Head of caudate nucleus (tissue), 42 donors: ENCODE results near the gene COA1.
"Not testable (repeated sequence)": the region's sequence is repeated elsewhere in the genome, so short reads cannot be mapped to it uniquely, and the experiment has no call there.

ENCODE experiments used
- DNase-seq, 42 donors: peaks; one replicate each; pipeline versions ENCODE4 v3.0.0 to v3.0.0-alpha.2; 2020 to 2021; ENCODE audit warnings: mixed read lengths in 7 of 42
- intact Hi-C: fragments of 100-400 bp; cut with DNase I; formaldehyde crosslinking; loops from one replicate; pipeline ENCODE4 v1.15.0; 2022

The COA1 gene

DNA sequence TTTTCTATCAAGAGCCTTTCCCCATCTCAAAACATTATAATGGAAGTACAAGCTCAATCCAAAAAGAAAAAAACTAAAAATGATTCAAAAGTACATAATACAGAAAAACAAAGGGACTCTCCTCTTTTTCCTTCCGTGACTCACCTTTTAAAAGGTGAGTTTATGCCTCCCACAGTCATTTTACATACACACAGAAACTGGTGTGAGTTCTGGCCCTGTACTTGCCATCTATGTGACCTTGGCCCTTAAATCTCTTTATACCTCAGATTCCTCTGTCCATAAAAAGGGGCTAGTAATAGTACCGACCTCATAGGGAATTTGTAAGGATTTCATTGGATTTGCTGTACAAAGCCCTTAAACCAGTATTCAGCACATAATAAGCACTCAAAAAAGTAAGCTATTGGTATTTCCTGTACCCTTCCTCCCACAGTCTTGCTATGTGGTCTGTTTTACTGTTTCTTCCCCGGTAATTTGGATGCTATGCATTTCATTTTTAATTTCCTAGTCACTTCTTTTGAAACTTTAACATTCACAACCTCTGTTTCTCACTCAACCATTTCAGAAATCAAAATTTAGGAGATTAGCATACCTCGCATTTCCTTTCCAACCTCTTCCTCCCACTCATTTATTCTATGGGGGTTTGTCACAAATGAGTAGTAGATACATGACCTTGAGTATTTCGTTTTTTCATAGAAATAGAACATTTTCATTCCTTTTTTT, 107.4 kb downstream of the COA1 start:
- DNase-seq = no peak
- intact Hi-C loops = no loop called here

GRCh38 chr7:43619213-43620012, 109.9 kb downstream of the COA1 start:
- no peak for DNase-seq
- intact Hi-C loops = no loop called here

- intact Hi-C loops = no loop called here
- DNase-seq = no peak
Measured at GRCh38 chr7:43618073-43618472, 111.2 kb downstream of the COA1 start.

DNA sequence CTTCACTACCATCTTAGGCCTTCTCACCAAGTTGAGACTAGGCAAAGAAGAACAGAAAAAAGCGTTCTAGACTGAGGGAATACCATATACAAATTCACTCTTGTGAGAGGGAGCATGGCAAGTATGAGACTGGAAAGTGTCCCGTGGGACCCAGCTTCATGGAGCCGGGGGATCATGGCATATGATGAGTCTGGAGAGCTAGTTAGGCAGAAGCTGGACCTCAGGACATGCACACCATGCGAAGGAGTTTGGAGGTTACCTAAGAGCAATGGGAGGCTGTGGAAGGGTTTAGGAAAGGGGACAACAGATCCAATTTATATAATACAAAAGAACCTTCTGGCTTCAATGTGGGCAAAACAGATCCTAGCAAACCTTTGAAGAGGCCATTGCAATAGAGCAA, 112.3 kb downstream of the COA1 start:
- intact Hi-C loops = no loop called here
- no peak for DNase-seq

DNA sequence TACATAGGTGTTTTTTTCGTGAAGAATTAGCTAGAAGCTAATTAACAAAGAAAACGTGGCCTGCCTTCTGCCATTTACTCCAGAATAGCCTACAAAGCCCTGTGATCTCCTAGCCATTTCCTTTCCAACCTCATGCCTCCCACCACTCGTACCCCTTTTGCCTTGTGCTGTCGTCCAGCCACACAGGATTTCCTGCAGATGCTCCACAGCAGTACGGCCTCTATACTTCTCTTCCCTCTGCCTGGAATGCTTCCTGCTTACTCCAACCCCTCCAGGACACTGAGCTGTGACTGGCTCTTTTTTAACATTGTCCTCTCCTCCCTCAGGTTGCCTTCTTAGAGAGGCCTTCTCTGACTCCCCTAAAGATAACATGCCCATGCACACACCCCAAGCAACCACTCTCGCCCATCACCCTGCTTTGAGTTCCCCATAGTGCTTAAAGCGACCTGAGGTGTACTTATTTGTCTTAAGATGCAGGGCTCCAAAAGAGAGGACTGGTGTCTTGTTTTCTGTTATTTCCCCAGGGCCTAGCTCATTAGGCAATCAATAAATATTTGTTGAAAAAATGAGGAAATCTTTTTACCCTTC, 113.7 kb downstream of the COA1 start:
- intact Hi-C loops = no loop called here
- no peak for DNase-seq

DNA sequence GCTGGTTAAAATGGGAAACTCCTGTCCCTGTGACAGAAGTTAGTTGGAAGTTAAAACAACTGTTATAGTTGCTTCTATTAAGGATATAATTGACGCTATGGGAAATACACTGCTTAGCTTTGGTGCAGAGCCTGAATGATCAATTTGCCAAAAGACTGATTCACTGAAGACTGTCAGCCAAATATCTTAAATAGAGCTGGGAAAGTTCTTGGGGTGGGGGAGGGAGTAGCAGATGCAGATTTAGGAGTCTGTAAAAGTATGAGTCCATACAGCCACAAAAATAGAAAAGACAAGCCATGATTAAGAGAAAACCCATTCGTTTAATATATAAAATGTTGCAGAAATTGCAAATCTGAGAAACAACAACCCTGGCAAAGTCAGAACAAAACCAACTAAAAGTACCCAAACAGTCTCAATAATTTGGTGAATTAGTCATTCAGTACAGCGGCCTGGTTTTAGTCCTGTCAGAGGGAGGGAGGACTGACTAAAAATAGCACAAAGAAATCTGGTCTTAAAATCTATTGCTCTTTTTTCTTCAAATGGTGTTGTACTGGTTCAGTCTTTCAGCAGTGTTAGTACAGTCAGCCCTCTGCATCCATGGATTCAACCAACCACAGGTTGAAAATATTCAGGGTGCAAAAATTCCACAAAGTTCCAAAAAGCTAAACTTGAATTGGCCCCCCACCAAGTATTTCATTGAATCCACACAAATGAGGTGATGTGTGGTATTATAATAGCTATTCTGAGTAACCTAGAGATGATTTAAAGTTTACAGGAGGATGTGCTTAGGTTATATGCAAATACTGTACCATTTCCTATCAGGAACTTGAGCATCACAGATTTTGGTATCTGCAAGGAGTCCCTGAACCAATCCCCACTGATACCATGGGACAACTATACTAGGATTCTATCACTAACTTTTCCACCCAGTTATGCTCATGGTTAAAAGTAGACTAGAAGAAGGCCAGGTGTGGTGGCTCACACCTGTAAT, 116.4 kb downstream of the COA1 start:
- intact Hi-C loops = no loop called here
- peak in 1 of 42 donors; percentile 8 for DNase-seq

- intact Hi-C loops = no loop called here
- no peak for DNase-seq
Measured at GRCh38 chr7:43612128-43612527, 117.2 kb downstream of the COA1 start.

- intact Hi-C loops = no loop called here
- DNase-seq = no peak
Measured at GRCh38 chr7:43609097-43609496, 120.2 kb downstream of the COA1 start.

- DNase-seq = no peak
- intact Hi-C loops = no loop called here
Measured at GRCh38 chr7:43604251-43604650, 125.1 kb downstream of the COA1 start.

DNA sequence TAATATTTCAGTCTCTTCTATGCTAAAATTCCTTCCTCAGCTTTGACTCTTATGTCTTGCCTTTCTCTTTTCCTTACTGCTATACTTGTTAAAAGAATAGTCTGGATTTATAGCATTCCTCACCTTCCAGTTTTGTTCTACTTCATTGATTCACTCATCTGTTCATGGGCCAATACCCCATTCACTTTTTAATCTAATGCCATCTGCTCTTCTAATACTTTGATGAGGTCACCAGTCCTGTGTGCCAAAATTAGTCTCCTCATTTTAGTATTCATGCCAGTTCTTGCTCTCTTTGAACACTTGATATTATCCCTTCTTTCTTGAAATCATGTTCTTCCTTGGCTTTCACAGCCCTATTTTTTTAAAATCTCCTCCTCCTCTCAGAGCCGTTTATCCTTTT, 127.1 kb downstream of the COA1 start:
- intact Hi-C loops = no loop called here
- no peak for DNase-seq

- DNase-seq = no peak
- intact Hi-C loops = no loop called here
Measured at GRCh38 chr7:43600056-43600455, 129.3 kb downstream of the COA1 start.

DNA sequence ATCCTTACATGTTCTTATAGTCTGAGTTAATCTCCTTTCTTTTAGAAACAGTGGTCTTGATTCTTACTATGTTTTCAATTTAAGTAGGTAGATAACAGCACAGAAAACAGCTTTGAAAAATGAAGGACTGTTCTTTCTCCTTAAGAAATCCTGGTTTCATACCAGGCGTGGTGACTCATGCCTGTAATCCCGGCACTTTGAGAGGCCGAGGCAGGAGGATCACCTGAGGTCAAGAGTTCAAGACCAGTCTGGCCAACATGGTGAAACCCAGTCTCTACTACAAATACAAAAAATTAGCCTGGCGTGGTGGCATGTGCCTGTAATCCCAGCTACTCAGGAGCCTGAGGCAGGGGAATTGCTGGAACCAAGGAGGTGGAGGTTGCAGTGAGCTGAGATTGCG, 132.9 kb downstream of the COA1 start:
- intact Hi-C loops, DNase-seq: not testable (repeated sequence)

DNA sequence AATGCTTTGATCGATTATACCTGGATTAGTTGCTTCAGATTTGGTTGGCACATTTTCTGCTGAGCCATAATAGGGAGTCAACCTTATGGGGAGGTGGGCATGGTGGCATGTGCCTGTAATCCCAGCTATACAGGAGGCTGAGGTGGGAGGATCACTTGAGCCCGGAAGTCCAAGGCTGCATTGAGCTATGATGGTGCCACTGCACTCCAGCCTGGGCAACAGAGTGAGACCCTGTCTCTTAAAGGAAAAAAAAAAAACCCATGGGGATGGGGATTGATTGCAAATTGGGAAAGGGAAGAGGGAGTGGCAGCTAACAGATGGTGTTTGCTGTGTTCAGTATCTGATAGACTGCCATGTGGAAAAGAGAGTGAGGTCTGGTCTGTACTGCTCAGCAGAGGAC, 135.3 kb downstream of the COA1 start:
- intact Hi-C loops = no loop called here
- DNase-seq = no peak

- intact Hi-C loops = no loop called here
- DNase-seq = no peak
Measured at GRCh38 chr7:43593010-43593409, 136.3 kb downstream of the COA1 start.

DNA sequence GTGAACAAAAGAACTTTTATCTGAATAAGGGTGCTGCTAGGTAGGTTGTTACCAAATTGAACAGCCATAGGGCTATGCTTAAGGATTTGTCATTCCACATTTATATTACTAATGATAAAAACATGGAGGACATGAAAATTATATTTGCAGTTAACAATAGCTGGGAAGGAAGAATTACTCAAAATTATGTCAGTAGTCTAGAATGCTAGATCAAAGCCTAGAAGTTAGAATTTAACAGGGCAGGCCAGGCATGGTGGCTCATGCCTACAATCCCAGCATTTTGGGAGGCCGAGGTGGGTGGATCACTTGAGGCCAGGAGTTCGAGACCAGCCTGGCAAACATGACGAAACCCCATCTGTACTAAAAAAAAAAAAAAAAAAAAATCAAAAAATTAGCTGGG, 137.0 kb downstream of the COA1 start:
- DNase-seq = no peak
- intact Hi-C loops = no loop called here

GRCh38 chr7:43591558-43592180, 137.7 kb downstream of the COA1 start:
- intact Hi-C loops = no loop called here
- no peak for DNase-seq

DNA sequence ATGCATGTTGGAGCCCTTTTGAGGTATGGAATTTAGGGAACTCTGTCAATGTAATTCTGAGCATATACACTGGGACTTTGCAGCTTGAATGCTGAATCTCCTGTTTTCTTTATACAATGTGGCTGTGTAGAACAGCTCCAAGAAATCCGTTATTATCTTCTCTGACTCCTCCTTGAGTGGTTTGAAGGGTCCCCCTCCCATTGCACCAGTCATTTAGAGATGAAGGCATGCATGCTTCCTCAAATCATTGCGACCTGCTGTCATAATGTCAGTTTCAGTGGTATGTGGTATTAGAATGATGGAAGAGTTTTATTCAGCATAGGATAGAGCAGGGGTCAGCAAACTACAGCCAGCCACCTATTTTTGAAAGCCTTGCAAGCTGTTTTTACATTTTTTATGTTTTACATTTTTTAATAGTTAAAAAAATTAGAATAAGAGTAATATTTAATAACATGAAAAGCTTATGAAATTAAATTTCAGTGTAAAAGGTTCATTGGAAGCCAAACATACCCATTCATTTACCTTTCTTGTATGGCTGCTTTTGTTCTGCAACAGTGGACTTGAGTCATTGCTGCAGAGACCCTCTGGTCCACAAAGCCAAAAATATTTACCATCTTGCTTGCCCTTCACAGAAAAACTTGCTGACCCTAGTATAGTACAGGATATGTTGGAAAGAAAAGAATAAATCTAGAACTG, 138.3 kb downstream of the COA1 start:
- DNase-seq = no peak
- intact Hi-C loops = no loop called here

DNA sequence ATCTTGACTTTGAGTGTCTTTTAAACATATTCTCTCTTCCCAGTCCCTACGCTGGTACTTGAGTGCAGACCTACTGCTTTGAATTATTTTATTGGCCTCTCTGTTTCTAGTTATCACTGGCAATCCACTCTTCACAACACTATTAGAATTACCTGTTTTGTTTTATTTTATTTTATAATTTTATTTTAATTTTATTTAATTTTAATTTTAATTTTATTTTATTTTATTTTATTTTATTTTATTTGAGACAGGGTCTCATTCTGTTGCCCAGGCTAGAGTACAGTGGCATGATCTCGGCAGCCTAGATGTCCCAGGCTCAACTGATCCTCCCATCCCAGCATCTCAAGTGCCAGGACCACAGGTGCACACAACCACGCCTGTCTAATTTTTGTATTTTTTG, 139.6 kb downstream of the COA1 start:
- intact Hi-C loops = no loop called here
- DNase-seq = no peak
